Eye (tissue), 1 donor: Measurements from ENCODE around the gene ADGRA1.

ENCODE experiments used
- DNase-seq: peaks from one replicate; pipeline ENCODE4 v3.0.0-alpha.2; 2015

Gene ADGRA1

DNA sequence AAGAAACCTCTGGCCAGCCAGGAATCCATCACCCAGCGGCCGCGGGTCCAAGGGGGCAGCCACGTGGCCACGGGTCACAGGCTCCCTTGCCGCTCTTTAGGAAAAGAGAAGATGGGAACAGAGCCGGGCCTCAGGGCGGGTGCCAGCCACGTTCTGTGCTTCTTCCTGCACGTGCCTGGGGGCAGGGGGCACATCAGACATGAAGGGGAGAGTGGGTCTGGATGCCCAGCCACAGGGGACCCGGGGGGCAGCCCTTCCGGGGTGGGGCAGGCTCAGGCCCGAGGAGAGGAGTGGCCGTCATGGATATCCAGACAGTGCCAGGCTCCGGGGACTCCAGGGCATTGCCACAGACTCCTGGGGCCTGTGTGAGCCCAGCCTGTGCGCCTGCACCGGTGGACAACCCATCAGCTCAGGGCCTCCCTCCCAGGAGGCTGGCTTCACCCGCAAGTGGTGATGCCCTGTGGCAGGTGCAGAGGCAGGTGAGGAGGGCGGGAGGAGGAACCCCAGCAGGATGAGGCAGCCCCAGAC, 31.0 kb upstream of the ADGRA1 start:
- no peak for DNase-seq

DNA sequence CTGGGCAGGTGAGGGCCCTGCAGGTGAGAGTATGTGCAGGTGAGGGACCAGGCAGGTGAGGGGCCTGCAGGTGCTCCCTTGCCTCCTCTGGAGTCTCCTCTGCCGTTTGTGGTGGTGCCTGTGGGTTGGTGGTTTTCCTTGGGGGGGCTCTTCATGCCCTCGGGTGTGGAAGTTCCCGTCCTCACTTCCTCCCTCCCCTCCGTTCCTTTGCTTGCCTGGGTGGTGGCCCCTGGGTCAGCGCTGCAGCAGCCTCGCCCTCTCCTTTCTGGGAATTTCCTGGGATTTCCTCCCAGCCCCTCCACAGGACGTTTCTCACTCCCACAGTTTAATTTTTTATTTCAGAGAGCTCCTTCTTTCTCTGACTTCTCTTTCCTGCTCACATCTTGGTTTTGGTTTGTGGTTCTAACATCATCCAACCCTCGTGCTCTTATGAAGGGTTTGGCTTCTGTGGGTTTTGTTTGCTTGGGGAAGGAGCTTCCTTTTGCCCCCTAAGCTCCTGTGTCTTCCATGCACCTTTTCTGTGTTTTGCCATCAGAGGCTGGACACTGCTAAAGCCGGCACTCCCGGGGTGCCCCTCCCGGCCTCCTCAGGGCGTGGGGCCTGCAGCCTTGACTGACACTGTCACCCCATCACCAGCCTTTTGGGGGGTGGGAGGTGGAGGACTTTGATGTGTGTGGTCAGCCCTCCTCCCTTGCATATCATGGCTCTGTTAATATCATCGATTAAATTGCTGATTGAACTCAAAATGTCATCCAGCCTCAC, 29.2 kb upstream of the ADGRA1 start:
- DNase-seq, result no peak

- DNase-seq, result no peak
Observed at GRCh38 chr10:133059093-133059470, 28.6 kb upstream of the ADGRA1 start.

DNA sequence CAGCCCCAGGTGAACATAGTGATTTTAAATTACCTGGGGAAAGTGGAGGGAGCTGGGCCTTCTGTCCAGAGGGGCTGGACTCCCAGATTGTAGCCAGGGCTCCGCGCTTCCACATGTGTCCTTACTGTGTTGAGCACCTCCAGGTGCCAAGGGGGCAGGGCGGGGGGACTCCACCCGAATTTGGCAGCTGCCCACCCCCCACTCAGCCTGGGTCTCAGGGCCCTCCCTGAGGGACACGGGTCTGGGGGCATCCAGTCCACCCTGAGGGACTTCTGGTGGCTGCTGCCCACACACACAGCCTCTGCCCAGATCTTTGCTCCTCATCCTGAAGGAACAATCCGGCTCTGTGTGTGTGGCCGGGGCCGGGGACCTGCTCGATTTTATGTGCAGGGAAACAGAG, 28.2 kb upstream of the ADGRA1 start:
- no peak for DNase-seq

DNA sequence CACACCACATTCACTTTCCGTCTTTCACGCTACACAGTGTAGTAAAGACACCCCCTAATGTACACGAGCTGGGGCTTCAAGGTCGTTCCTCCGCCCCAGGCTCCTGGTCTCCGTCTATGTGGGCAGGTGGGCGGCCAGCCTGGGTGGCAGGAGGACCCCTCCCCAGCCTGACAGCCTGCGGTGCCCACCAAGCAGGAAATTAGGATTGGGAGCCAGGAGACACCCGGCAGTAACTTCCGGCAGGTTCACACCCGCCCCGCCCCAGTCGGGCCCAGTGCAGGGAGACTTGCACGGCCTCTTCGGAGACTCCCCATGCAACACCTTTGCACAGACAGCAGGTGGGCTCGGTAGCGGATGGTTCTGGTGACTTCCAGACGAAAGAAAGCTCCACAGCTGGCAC, 27.7 kb upstream of the ADGRA1 start:
- no peak for DNase-seq

- no peak for DNase-seq
Observed at GRCh38 chr10:133060466-133060865, 27.3 kb upstream of the ADGRA1 start.

DNA sequence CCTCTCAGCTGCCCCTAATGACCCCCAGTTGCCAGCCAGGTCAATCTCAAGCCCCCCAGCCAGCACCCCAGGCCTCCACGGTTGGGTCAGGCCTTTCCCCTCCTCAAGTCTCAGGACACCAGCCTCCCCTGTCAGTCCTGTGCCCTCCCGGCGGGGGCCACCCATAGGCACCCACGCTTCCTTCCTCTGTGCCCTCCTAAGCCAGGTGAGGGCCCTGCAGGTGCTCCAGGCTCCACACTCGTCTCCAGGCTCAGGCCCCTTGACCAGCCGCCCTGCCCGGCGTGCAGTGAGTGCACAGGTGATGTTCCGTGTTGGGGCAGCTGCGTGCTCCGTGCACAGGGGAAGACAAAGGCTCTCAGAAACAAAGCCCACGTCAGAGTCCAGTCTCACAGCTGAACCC, 26.8 kb upstream of the ADGRA1 start:
- DNase-seq, result no peak

GRCh38 chr10:133061296-133062038, 26.3 kb upstream of the ADGRA1 start:
- no peak for DNase-seq

- no peak for DNase-seq
Observed at GRCh38 chr10:133062085-133062484, 25.6 kb upstream of the ADGRA1 start.

GRCh38 chr10:133062635-133063034, 25.1 kb upstream of the ADGRA1 start:
- DNase-seq, result no peak

GRCh38 chr10:133067149-133068105, 20.3 kb upstream of the ADGRA1 start:
- peak; percentile 43 for DNase-seq

DNA sequence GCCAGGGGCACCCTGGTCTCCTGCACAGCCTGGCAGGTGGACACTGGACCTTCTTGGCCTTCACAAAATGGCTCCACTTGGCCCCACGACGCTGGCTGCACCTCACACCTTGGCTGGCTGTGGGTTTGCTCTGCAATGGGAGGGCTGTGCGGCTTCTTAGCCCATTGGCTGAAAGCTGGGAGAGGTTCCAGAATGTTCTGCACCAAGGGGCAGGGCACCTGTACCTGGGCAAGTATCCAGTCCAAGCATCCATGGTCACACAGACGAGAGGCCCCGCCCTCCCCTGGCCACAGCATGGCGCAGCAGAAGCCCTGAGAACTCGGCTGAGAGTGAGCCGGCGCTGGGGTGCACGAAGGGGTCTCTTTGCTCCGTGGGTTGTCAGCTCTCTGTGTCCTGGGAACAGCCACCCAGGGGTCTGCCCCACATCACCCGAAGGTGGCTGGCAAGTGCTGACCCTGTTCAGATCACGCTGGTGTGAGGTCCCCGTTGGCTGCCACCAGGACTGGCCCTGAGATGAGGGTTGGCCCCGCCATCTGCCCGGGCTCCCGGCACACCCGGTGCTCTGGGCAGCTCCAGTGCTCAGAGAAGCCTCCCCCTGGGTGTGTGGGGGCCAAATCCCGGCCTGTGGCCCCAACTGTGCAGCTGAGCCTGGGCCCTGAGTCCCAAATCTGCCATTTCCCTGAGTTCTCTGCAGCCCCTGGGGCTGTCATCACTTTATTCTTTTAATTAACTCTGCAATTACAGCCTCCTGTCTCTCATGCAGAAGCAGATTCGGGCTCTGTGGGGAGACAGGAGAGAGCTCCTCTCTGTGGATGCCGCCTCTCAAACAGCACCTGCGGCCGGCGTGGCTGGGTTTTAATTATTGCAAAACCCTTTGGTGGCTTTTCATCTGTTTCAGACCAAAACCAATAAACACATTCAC, 19.4 kb upstream of the ADGRA1 start:
- peak; percentile 54 for DNase-seq

GRCh38 chr10:133069033-133069525, 18.6 kb upstream of the ADGRA1 start:
- DNase-seq, result no peak

GRCh38 chr10:133070405-133070804, 17.3 kb upstream of the ADGRA1 start:
- peak; percentile 15 for DNase-seq

- DNase-seq, result no peak
Observed at GRCh38 chr10:133070810-133071209, 16.9 kb upstream of the ADGRA1 start.

DNA sequence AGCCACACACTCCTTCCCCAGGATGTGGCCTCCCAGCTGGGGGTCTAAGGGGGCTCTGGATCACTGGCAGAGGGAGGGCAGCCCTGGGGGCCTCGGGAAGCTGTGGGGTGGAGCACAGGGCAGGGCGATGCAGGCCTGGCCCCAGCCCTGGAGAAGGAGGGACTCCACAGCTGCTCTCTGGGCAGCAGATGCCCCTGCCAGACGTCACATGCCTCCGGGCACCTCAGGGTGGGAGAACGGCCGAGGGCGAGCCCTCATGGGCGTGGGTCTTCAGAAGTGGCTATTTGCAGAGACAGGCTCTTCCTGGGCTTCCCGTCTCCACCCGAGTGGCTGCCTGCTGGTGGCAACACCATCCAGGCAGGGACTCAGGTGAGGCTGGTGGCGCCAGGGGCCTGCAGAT, 16.0 kb upstream of the ADGRA1 start:
- peak; percentile 30 for DNase-seq

GRCh38 chr10:133072196-133072595, 15.5 kb upstream of the ADGRA1 start:
- DNase-seq, result peak; percentile 76

DNA sequence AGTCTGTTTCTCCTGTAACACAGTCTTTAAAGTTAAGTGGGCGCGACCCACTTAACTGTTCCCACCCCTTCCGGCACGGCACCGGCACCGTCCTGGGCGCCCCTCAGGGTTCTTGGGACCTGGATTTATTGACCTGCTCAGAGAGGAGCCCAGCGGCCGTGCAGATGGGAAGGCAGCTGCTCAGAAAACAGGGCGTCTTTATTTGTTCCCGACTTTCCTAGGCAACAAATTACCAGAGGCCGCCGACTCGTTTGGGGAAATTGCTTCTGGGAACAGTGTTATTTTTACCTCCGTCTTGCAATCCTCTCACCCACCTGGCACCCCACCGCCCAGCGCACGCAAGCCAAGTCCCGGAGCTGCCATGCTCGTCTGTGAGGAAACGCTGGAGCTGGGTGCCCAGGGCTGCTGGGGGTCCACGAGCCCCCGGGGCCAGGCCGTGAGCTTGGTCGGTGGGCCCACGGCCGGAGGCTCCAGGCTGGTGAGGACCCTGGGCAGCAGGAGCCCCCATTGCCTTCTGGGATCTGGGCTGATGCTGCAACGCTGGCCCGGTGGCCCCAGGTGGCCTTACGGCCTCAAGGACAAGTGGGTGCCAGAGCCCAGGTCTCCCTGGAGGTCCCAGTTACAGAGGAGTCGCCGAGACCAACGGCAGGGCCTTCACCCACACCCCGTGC, 14.9 kb upstream of the ADGRA1 start:
- DNase-seq, result peak; percentile 56

GRCh38 chr10:133075346-133076137, 12.2 kb upstream of the ADGRA1 start:
- DNase-seq, result no peak
